ENCODE results near the gene KHDC3L. TPM values are rescaled to one million over a fixed set of nuclear protein-coding genes. Genes with fewer than 3 reads are reported as not detected.

Gene KHDC3L
- total and polyA plus RNA-seq, 5 experiments from 2014 or later = not detected

DNA sequence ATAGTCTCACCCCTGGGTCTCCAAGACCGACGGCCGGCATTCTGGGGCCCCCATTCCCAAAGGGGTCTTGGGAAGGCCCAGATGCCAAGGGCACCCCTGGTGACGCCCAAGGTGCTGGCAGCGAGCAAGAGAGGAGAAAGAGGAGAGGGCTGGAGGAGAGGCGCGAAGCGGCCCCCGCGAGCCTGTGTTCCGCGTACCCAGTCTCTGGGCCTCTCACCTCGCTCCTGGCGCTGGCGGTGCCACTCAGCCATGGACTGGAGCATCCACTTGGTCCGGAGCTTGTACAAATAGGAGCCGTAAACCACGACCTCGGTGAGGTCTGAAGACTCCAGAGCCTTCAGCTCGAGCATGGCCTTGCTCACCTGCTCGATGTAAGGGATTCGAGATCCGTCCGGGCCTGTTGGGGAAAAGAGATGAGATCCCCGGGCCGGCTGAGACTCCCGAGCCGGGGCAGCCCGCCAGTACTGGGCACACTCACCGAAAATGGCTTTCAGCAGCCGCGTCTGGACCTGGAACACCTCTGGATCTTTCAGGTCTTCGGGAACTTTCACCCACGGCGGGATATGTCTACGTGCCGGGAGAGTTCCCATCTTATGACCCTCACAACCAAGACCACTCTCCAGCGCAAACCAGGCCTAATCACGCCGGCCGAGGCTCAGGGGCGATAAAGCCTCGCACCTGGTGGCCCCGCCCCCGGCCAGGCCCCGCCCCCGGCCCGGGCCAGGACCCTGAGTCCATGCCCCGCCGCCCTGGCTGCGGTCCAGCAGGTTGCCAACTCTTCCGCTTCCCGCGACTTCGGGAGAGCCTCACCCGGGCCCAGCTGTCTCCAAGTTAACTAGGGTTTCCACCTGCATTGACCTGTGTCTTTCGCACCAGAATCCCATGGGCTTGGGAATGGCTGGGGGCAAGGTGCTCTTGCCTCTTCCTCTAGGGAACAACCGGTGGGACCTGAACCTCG, 8.5 kb upstream of the KHDC3L start, which contains the start of gene DPPA5:
TSS of gene DPPA5 (minus strand) at position 641 of the 958 bp plus-strand sequence. CDS start at position 590, 51 bp downstream.
- POLR2A ChIA-PET = interaction anchor here (0.6 kb wide), 1 partner anchor 25 kb away, joined by 3 read pairs; no protein-coding TSS in a partner anchor
- Mint-ChIP-seq H3K9me3 (peaks cover 0 to 2% (median 0%) of the 10 kb centered on the region in 9 donors), H3K27me3 (peaks cover 15 to 35% (median 25%) of the 10 kb centered on the region in 5 donors), H3K27ac (no peak within 1 kb of the TSS), H3K4me3 (no peak within 1 kb of the TSS), H3K4me1 (peaks cover 0 to 2% (median 0%) of the 10 kb centered on the region in 4 donors), H3K36me3 (no peaks in the 10 kb centered on the region)
- DNase-seq (no peak), ATAC-seq (no peak)

DNA sequence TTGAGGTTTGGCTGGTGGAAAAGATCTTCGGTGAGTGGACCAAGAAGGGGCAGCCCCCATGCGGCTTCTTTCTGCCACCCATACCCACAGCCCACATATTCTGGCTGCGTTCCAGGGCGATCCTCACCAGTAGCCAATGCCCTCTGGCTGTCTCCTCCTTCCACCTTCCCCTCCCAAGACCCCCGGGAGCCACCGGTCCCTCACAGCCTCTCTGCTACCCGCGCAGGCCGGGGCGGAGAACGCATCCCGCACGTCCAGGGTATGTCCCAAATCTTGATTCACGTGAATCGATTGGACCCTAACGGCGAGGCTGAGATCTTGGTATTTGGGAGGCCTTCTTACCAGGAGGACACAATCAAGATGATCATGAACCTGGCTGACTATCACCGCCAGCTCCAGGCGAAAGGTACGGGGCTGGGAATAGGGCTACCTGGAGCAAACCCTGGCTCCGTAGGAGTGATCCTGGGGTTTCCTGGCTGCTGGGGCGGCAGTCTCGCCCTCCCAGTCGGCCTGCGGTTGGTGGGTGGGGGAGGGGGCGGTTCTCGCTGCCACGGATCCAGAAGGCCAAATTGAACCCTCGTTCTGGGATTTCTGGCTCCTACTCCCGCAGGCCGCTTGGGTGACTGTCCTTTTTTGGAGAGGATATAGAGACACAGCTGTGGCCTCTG, 545 bp downstream of the KHDC3L start:
- H3K27ac Mint-ChIP-seq = no peak overlapping the region
- no peaks in the 10 kb centered on the region for H3K9me3 Mint-ChIP-seq
- H3K36me3 Mint-ChIP-seq = no peaks in the 10 kb centered on the region
- no peak for ATAC-seq
- peaks cover 0 to 7% (median 3%) of the 10 kb centered on the region in 5 donors for H3K27me3 Mint-ChIP-seq
- POLR2A ChIA-PET = no interaction called here
- no peak for DNase-seq
- H3K4me3 Mint-ChIP-seq = no peak overlapping the region
- H3K4me1 Mint-ChIP-seq = no peaks in the 10 kb centered on the region

DNA sequence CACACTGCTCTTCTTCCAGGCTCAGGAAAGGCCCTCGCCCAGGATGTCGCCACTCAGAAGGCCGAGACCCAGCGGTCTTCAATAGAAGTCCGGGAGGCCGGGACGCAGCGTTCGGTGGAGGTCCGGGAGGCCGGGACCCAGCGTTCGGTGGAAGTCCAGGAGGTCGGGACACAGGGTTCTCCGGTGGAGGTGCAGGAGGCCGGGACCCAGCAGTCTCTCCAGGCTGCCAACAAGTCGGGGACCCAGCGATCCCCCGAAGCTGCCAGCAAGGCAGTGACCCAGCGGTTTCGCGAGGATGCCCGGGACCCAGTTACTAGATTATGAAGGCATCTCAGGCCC, 1.0 kb downstream of the KHDC3L start:
- no peaks in the 10 kb centered on the region for H3K4me1 Mint-ChIP-seq
- no peaks in the 10 kb centered on the region for H3K36me3 Mint-ChIP-seq

DNA sequence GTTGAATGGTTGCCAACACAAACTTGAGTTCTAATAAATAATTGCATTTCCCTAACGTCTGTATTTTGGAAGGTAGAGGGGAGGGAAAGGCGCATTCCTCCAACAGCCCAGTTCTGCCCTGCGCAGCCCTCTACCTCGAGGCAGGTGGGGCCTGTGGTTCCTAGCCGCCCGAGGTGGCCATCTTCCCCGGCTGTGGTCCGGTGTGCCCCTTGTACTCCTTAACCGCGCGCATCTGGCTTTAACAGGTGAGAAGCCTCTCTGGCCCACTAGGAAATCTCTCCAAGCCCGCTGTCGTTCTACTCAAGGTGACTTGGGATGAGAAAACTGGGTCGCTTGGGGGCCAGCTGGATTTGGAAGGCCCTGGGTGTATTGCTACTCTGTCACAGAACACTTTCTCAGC, 1.7 kb downstream of the KHDC3L start:
- ATAC-seq = no peak
- H3K4me1 Mint-ChIP-seq = no peaks in the 10 kb centered on the region
- POLR2A ChIA-PET = no interaction called here

More for the DNA sequence above, 1.0 kb downstream of the KHDC3L start:
- Mint-ChIP-seq H3K27me3 (peaks cover 0 to 5% (median 3%) of the 10 kb centered on the region in 5 donors), H3K9me3 (no peaks in the 10 kb centered on the region), H3K27ac (no peak overlapping the region), H3K4me3 (no peak overlapping the region)
- DNase-seq (no peak), ATAC-seq (no peak)
- POLR2A ChIA-PET = no interaction called here

DNA sequence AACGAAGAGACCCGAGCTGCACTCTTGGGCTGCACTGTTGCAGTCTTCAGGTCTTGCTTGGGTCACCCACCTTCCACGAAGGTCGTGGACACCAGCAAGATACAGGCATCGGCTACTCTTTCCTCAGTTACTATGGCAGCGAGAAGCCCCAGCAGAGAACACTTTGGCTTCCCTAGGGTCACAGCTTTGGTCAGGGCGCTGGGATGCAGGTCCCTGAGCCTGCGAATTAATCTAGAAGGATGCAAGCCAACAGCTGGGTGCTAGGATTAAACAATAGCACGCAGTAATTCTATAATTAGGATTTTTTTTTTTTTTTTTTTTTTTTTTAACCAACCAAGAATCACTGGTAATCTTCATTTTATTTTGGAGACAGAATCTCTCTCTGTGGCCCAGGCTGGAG, 2.1 kb downstream of the KHDC3L start:
- POLR2A ChIA-PET = no interaction called here
- no peaks in the 10 kb centered on the region for H3K4me1 Mint-ChIP-seq
- no peaks in the 10 kb centered on the region for H3K9me3 Mint-ChIP-seq

More for the DNA sequence above, 1.7 kb downstream of the KHDC3L start:
- no peak for DNase-seq
- H3K27me3 Mint-ChIP-seq = peaks cover 0 to 5% (median 3%) of the 10 kb centered on the region in 5 donors
- H3K4me3 Mint-ChIP-seq = no peak overlapping the region
- H3K9me3 Mint-ChIP-seq = no peaks in the 10 kb centered on the region
- H3K27ac Mint-ChIP-seq = no peak overlapping the region
- H3K36me3 Mint-ChIP-seq = no peaks in the 10 kb centered on the region

DNA sequence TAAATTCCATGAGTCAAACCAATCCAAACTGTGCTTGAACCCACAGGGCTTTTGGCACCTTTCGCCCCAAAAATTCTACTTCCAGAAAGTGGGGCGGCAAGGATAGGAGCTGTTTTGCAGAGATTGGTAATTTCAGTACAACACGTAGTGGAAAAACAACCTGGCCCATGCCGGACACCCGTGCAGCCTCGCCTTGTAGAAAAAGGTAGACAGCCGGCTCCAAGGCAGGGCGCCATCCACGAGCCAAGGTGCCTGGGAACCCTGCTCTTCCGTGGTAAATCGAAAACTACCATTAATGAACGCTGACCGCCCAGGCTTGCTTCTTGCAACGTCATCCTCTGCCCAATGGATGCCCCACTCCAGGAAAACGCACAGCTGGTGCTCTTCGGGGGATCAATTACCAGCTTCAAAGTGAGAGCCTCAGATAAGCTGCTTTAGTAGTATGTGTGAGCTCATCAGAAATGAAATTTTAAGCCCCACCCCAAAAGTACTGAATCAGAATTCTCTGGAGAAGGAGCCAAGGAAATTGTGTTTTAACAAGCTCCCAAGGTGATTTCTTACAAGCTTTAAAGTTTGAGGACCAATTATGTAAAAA, 5.4 kb downstream of the KHDC3L start:
- POLR2A ChIA-PET = no interaction called here
- no peak overlapping the region for H3K4me3 Mint-ChIP-seq

More for the DNA sequence above, 2.1 kb downstream of the KHDC3L start:
- no peak for ATAC-seq
- DNase-seq = no peak
- Mint-ChIP-seq H3K27me3 (peaks cover 0 to 3% (median under 1%) of the 10 kb centered on the region in 5 donors), H3K4me3 (no peak overlapping the region), H3K27ac (no peak overlapping the region), H3K36me3 (no peaks in the 10 kb centered on the region)

DNA sequence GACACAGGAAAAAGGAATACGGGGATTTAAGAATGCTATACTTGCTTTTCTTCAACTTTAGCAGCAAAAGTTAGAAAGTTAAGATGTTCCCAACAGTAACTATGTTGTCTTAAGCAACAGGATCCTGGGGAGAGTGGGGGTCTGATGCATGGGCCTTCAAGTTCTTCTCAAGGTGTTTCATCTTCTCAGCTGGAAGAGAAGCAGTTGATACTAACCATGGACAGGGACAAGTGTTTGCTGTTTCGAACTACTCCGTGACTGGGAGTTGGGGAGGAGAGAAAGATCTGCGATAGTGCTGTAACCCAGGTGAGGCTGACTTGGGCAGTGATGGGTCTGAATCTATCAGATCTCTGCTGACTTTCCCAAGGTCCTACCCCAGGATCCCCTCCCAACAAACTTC, 6.2 kb downstream of the KHDC3L start:
- POLR2A ChIA-PET = no interaction called here
- Mint-ChIP-seq H3K27me3 (peaks cover 0 to 3% (median 0%) of the 10 kb centered on the region in 5 donors), H3K36me3 (peaks cover 0 to 8% (median 4%) of the 10 kb centered on the region in 3 donors), H3K4me1 (no peaks in the 10 kb centered on the region), H3K27ac (no peak overlapping the region), H3K4me3 (no peak overlapping the region), H3K9me3 (peaks cover 0 to 32% (median 2%) of the 10 kb centered on the region in 9 donors)
- no peak for DNase-seq
- no peak for ATAC-seq

More for the DNA sequence above, 5.4 kb downstream of the KHDC3L start:
- Mint-ChIP-seq H3K27ac (no peak overlapping the region), H3K36me3 (peaks cover 0 to 5% (median 2%) of the 10 kb centered on the region in 3 donors), H3K9me3 (peaks cover 0 to 29% (median 2%) of the 10 kb centered on the region in 9 donors), H3K4me1 (no peaks in the 10 kb centered on the region), H3K27me3 (peaks cover 0 to 3% (median 0%) of the 10 kb centered on the region in 5 donors)
- no peak for DNase-seq
- no peak for ATAC-seq

DNA sequence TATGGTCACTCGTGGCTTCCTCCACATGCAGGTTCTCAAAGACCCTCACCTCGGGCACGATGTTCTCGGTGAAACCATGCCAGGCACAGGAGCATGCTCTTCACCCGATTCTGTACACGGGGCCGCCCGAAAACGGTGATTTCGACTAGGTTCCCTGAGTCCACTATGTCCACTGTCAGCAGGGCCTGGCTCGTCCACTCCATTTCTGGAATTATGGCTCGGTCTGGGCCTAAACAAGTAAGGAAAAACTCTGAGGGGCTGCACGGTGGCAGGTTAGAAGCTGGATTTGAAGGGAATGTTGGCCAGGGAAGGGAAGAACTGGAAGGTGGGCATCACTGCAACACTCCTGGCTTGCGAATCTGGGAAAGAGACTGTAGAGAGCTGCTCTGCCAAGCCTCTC, 6.7 kb downstream of the KHDC3L start:
- Mint-ChIP-seq H3K27ac (no peak overlapping the region), H3K9me3 (peaks cover 0 to 32% (median 2%) of the 10 kb centered on the region in 9 donors), H3K4me3 (no peak overlapping the region), H3K4me1 (no peaks in the 10 kb centered on the region), H3K27me3 (peaks cover 0 to 3% (median 0%) of the 10 kb centered on the region in 5 donors), H3K36me3 (peaks cover 0 to 8% (median 4%) of the 10 kb centered on the region in 3 donors)
- ATAC-seq = no peak
- POLR2A ChIA-PET = interaction anchor here (0.6 kb wide), 1 partner anchor 81 kb away, joined by 4 read pairs; no protein-coding TSS in a partner anchor
- DNase-seq = no peak

DNA sequence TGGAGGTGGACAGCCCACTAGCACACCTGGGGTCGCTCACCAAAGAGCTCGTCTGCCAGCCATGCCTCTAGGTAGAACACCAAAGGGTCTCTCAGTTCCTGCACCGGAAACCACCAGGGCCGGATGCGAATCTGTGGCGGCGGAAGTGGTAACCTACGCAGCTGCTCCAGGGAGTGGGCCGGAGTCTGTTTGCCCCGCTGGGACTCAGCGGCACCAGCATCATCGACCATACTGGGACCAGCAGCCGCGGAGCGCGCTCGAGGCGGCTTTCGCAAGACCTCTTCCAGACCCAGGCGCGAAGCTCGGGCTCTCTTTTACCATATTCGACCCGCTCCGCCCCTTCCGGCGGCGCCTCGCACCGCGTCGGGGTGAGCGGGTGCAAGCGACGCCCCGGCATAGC, 7.1 kb downstream of the KHDC3L start, which contains the start of gene OOEP:
TSS of gene OOEP (minus strand) at position 335 of the 400 bp plus-strand sequence. CDS start at position 230, 105 bp downstream.
- Mint-ChIP-seq H3K9me3 (peaks cover 0 to 34% (median 2%) of the 10 kb centered on the region in 9 donors), H3K4me3 (peak within 1 kb of the TSS in 1 of 10 donors; percentile 6), H3K36me3 (peaks cover 0 to 8% (median 4%) of the 10 kb centered on the region in 3 donors), H3K27ac (no peak within 1 kb of the TSS), H3K4me1 (no peaks in the 10 kb centered on the region), H3K27me3 (peaks cover 0 to 3% (median 0%) of the 10 kb centered on the region in 5 donors)
- no peak for ATAC-seq
- no peak for DNase-seq
- POLR2A ChIA-PET = interaction anchor here (0.6 kb wide), 1 partner anchor 81 kb away, joined by 4 read pairs; no protein-coding TSS in a partner anchor

DNA sequence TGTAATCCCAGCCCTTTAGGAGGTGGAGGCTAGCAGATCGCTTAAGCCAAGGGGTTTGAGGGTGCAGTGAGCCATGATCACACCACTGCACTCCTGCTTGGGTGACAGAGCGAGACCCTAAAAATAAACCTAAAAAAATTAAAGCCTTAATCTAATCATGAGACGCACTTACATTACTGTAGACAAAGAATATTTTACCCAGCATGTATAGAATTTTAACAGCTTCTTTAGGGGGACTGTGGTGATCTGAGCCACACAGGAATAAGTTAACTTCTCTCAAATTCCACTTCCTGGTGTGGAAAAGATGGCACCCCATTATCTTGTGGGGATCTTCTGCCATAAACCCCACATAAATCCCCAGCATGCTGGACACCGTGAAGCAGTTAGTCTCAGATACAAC, 9.5 kb downstream of the KHDC3L start:
- ATAC-seq (no peak), DNase-seq (no peak)
- H3K27me3 Mint-ChIP-seq = peaks cover 0 to 3% (median 0%) of the 10 kb centered on the region in 5 donors
- POLR2A ChIA-PET = no interaction called here
- no peak overlapping the region for H3K27ac Mint-ChIP-seq
- H3K36me3 Mint-ChIP-seq = peaks cover 0 to 8% (median 4%) of the 10 kb centered on the region in 3 donors
- H3K4me3 Mint-ChIP-seq = no peak overlapping the region
- no peaks in the 10 kb centered on the region for H3K4me1 Mint-ChIP-seq
- peaks cover 0 to 34% (median 2%) of the 10 kb centered on the region in 9 donors for H3K9me3 Mint-ChIP-seq

DNA sequence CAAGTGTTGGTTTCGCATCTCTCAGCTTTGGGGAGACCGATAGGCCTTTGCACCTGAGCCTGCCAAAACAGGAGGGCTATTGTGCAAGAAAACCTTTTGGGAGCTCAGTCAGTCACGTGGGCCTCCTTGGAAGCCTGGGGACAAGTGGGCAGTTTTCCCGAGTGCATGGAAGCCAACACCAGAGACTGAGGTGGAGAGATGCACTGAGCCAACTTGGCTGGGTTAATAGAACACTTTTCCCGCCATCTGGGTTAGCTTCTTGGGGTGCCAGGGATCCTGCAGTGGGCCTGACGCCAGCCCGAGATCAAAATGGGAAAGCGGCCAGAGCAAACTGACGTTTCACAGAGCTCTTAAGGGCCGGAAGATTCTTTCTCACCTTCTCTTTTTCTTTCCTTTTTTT, 10.1 kb downstream of the KHDC3L start:
- POLR2A ChIA-PET = no interaction called here
- H3K27ac Mint-ChIP-seq = no peak overlapping the region

DNA sequence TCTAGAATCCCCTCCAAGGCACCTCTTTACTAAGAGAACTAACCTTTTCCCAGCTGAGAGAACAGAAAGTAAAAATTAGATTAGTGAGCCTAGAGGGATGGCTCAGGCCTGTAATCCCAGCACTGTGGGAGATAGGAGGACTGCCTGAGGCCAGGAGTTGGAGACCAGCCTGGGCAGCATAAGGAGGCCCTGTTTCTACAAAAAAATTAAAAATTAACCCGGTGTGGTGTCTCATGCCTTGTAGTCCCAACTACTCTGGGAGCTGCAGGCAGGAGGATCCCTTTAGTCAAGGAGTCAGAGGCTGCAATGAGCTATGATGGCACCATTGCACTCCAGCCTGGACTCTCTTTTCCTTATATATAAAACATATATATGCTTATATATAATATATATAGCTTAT, 12.8 kb downstream of the KHDC3L start:
- H3K27me3 Mint-ChIP-seq = no peaks in the 10 kb centered on the region
- no peak overlapping the region for H3K27ac Mint-ChIP-seq

More for the DNA sequence above, 10.1 kb downstream of the KHDC3L start:
- Mint-ChIP-seq H3K27me3 (peaks cover 0 to 3% (median 0%) of the 10 kb centered on the region in 5 donors), H3K4me3 (no peak overlapping the region), H3K4me1 (no peaks in the 10 kb centered on the region), H3K36me3 (peaks cover 0 to 8% (median 4%) of the 10 kb centered on the region in 3 donors), H3K9me3 (peaks cover 0 to 34% (median 2%) of the 10 kb centered on the region in 9 donors)
- DNase-seq (no peak), ATAC-seq (no peak)

More for the DNA sequence above, 12.8 kb downstream of the KHDC3L start:
- POLR2A ChIA-PET = no interaction called here
- Mint-ChIP-seq H3K4me3 (no peak overlapping the region), H3K9me3 (peaks cover 0 to 31% (median 2%) of the 10 kb centered on the region in 9 donors), H3K36me3 (peaks cover 0 to 8% (median 4%) of the 10 kb centered on the region in 3 donors), H3K4me1 (no peaks in the 10 kb centered on the region)
- no peak for ATAC-seq
- no peak for DNase-seq
